Fibroblast of lung (primary cell): ENCODE data around the gene FPGS. TPM values are rescaled to one million over a fixed set of nuclear protein-coding genes. Genes with fewer than 3 reads are reported as not detected.

Source experiments
- DNase-seq, 2 donors: peaks; one replicate each; pipeline versions ENCODE4 v3.0.0 to v3.0.0-alpha.2; 2010; ENCODE audit warnings: low read depth in 2 of 2
- H2AFZ ChIP-seq: 2 replicates; pipeline ENCODE4 v1.5.1; 2012; ENCODE audit warnings: low read length, control low read depth, inconsistent platforms
- H3K27ac ChIP-seq: 2 replicates; pipeline ENCODE4 v1.5.1; 2011; ENCODE audit warnings: low read length, control low read depth; ENCODE audit not compliant: insufficient read depth
- H3K27me3 ChIP-seq: 2 replicates; pipeline ENCODE4 v1.5.1; 2011; ENCODE audit warnings: mild to moderate bottlenecking, low read length; ENCODE audit not compliant: control insufficient read depth, insufficient read depth
- H3K36me3 ChIP-seq: 2 replicates; pipeline ENCODE4 v1.5.1; 2011; ENCODE audit warnings: low read length; ENCODE audit not compliant: control insufficient read depth, insufficient read depth
- H3K4me1 ChIP-seq: 2 replicates; pipeline ENCODE4 v1.5.1; 2011; ENCODE audit warnings: low read length; ENCODE audit not compliant: control insufficient read depth, insufficient read depth; ENCODE audit errors: extremely low read depth
- H3K4me2 ChIP-seq: 2 replicates; pipeline ENCODE4 v1.5.1; 2011; ENCODE audit warnings: low read length, control low read depth; ENCODE audit not compliant: insufficient read depth; ENCODE audit errors: extremely low read depth
- H3K4me3 ChIP-seq, 4 experiments: fragments of 200-600 bp in 1 of 4; sonication (generic) in 1 of 4; replicated peaks in 1 of 4; 2 replicates each; pipeline ENCODE4 v1.5.1; 2011 to 2016; ENCODE audit warnings: low read length in 4 of 4, low read depth in 3 of 4, mild to moderate bottlenecking in 3 of 4, control low read depth in 2 of 4, inconsistent platforms in 1 of 4, mixed read lengths in 1 of 4; ENCODE audit not compliant: insufficient read depth in 1 of 4; ENCODE audit errors: control extremely low read depth in 1 of 4
- H3K79me2 ChIP-seq: 2 replicates; pipeline ENCODE4 v1.5.1; 2012; ENCODE audit warnings: mild to moderate bottlenecking, low read length, inconsistent platforms; ENCODE audit not compliant: control insufficient read depth, insufficient read depth
- H3K9ac ChIP-seq: 2 replicates; pipeline ENCODE4 v1.5.1; 2011; ENCODE audit warnings: mild to moderate bottlenecking, low read length, control low read depth; ENCODE audit not compliant: insufficient read depth
- H3K9me3 ChIP-seq: 2 replicates; pipeline ENCODE4 v1.5.1; 2012; ENCODE audit warnings: low read depth, low read length; ENCODE audit not compliant: control insufficient read depth, insufficient read depth
- H4K20me1 ChIP-seq: 2 replicates; pipeline ENCODE4 v1.5.1; 2011; ENCODE audit warnings: low read length; ENCODE audit not compliant: control insufficient read depth, insufficient read depth; ENCODE audit errors: extremely low read depth
- CTCF ChIP-seq, 2 donors: IDR thresholded peaks in 1 of 2; conservative IDR thresholded peaks in 1 of 2; 1 replicate in 1 of 2; 2 replicates in 1 of 2; pipeline ENCODE4 v1.5.1; 2011 to 2012; ENCODE audit warnings: low read length in 2 of 2, control low read depth in 1 of 2, inconsistent platforms in 1 of 2, low read depth in 1 of 2, mild to moderate bottlenecking in 1 of 2
- EZH2 ChIP-seq: IDR thresholded peaks from 2 replicates; pipeline ENCODE4 v1.5.1; 2012; ENCODE audit warnings: low read length, control low read depth, mild to moderate bottlenecking; ENCODE audit errors: missing control alignments
- polyA plus RNA-seq, 2 donors: library from polyadenylated mRNA; depleted of rRNA in 1 of 2; stranded (reverse) in 1 of 2; unstranded in 1 of 2; fragments of >200 nt; gene quantifications; 2 replicates each; pipeline ENCODE4 v1.2.1, GENCODE V29; 2011 to 2012; ENCODE audit warnings: missing spikeins in 1 of 2
- total RNA-seq: library from RNA; depleted of rRNA; stranded (reverse); fragments of >200 nt; gene quantifications from 2 replicates; pipeline ENCODE4 v1.2.1, GENCODE V29; 2014

Gene FPGS
- total and polyA plus RNA-seq, 2 donors (not counting 1 experiment from before 2014, with no cell fraction given) = 42.4 to 77.0 TPM

- Histone ChIP-seq H3K27me3 (no peaks in the 10 kb centered on the region), H2AFZ (no peak overlapping the region), H4K20me1 (no peaks in the 10 kb centered on the region), H3K9me3 (no peaks in the 10 kb centered on the region), H3K4me1 (no peaks in the 10 kb centered on the region), H3K27ac (no peak overlapping the region), H3K79me2 (no peaks in the 10 kb centered on the region), H3K4me3 (no peak overlapping the region), H3K9ac (no peak overlapping the region), H3K36me3 (peaks cover 47% of the 10 kb centered on the region), H3K4me2 (no peak overlapping the region)
- DNase-seq = no peak
- TF ChIP-seq EZH2 (no peak), CTCF (conservative IDR thresholded peaks at IDR 0.05 in 1 of 2, IDR thresholded peaks at IDR 0.05 in 1 of 2; ENCODE audit: low read depth in 1 of 2, low read length in 2 of 2) (no peak)
These were observed 14.0 kb downstream of the FPGS start for GRCh38 chr9:127816728-127817127.

GRCh38 chr9:127817881-127818434 is 15.3 kb downstream of the FPGS start:
- DNase-seq = no peak
- Histone ChIP-seq H2AFZ (no peak overlapping the region), H3K4me1 (no peaks in the 10 kb centered on the region), H3K79me2 (no peaks in the 10 kb centered on the region), H3K27ac (no peak overlapping the region), H3K4me3 (no peak overlapping the region), H3K9me3 (no peaks in the 10 kb centered on the region), H3K36me3 (peaks cover 44% of the 10 kb centered on the region), H3K27me3 (no peaks in the 10 kb centered on the region), H4K20me1 (no peaks in the 10 kb centered on the region), H3K9ac (no peak overlapping the region), H3K4me2 (no peak overlapping the region)
- TF ChIP-seq EZH2 (no peak), CTCF (conservative IDR thresholded peaks at IDR 0.05 in 1 of 2, IDR thresholded peaks at IDR 0.05 in 1 of 2; ENCODE audit: low read depth in 1 of 2, low read length in 2 of 2) (no peak)

GRCh38 chr9:127818574-127818973 is 15.9 kb downstream of the FPGS start:
- H3K4me3 ChIP-seq = no peak overlapping the region
- H3K4me2 ChIP-seq = no peak overlapping the region
- no peaks in the 10 kb centered on the region for H4K20me1 ChIP-seq
- DNase-seq = no peak
- H2AFZ ChIP-seq = no peak overlapping the region
- no peaks in the 10 kb centered on the region for H3K79me2 ChIP-seq
- H3K9ac ChIP-seq = no peak overlapping the region
- no peak overlapping the region for H3K27ac ChIP-seq
- H3K36me3 ChIP-seq = peaks cover 41% of the 10 kb centered on the region
- H3K4me1 ChIP-seq = no peaks in the 10 kb centered on the region
- no peak for TF ChIP-seq CTCF (conservative IDR thresholded peaks at IDR 0.05 in 1 of 2, IDR thresholded peaks at IDR 0.05 in 1 of 2; ENCODE audit: low read depth in 1 of 2, low read length in 2 of 2)
- no peak for TF ChIP-seq EZH2
- H3K27me3 ChIP-seq = no peaks in the 10 kb centered on the region
- no peaks in the 10 kb centered on the region for H3K9me3 ChIP-seq
